ENCODE data around the gene TCP1. TPM values are rescaled to one million over a fixed set of nuclear protein-coding genes. Genes with fewer than 3 reads are reported as not detected.

TCP1 gene
- total and polyA plus RNA-seq, 2 of the 13 experiments (the other 11 are each of a cell fraction or from before 2014, with no cell fraction given): 116 to 553 TPM

DNA sequence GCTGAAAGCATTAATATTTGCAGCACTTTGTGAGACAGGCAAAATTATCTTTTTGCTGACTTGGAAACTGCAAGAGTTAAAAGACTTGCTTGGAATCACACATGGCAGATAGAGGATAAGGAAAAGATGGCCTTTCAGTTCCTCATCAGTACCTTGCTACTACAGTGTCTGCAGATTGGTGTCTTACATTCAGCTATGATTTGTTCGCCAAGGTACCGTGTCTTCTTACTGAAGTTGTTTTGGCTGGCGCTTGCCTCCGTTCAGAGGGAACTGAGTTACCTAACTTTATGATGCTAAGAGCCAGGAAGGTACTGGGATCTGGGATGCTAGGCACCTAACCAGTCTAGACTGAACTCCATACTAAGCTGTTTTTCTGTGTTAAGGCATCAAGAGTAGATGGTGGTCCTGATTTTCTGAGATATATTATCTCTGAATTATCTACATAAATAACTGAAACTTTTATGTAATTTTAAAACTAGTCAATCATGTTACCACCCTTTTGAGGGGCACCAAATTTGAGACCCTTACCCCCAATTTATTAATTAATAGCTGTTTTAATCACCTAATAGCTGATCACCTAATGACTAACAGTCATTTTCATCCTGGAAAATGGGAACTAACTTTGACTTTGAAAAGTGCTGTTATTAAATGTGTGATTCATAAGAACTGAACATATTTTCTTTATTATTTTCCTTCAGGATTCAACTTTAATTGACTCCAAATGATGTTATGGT is 59.6 kb downstream of the TCP1 start:
- Histone ChIP-seq H2AFZ (ENCODE audit: low read length) (no peak overlapping the region), H3K79me2 (ENCODE audit: insufficient read depth, low read length) (peaks cover 94% of the 10 kb centered on the region), H3K27ac (ENCODE audit: extremely low read length, insufficient read depth, low read length) (no peak overlapping the region), H4K20me1 (ENCODE audit: insufficient read depth, low read length) (peaks cover 69% of the 10 kb centered on the region), H3K4me2 (ENCODE audit: low read depth, low read length) (peak overlapping the region; percentile 96), H3K36me3 (replicated peaks in 1 of 2; ENCODE audit: control insufficient read depth in 1 of 2, insufficient read depth in 2 of 2, low read length in 2 of 2) (peaks cover 0 to 4% of the 10 kb centered on the region in 2 experiments; a peak in 3 of 5 replicates), H3K27me3 (ENCODE audit: control insufficient read depth in 1 of 2, insufficient read depth in 2 of 2, low read length in 2 of 2) (no peaks in the 10 kb centered on the region; a peak in 1 of 5 replicates), H3K4me1 (ENCODE audit: insufficient read depth, low read length) (peaks cover 63% of the 10 kb centered on the region), H3K4me3 (replicated peaks in 1 of 3; ENCODE audit: insufficient read depth in 1 of 3, low read depth in 2 of 3, low read length in 3 of 3) (peak overlapping the region; percentile 88 to 99 (median 97); a peak in 5 of 6 replicates), H3K9ac (ENCODE audit: insufficient read depth, low read depth, low read length) (peak overlapping the region; percentile 99), H3K9me3 (ENCODE audit: low read length) (no peaks in the 10 kb centered on the region)
- DNase-seq (ENCODE audit: low spot score): no peak
- CTCF ChIA-PET (ENCODE audit: low intra/inter-chr PET ratio, low total read pairs): no interaction called here
- intact Hi-C loops (cut with micrococcal nuclease; ENCODE audit: unreplicated experiment): no loop called here
- TF ChIP-seq ARID2 (CRISPR knock-in tag; IDR thresholded peaks at IDR 0.05; ENCODE audit: borderline replicate concordance) (0 out of 2 replicates have a peak, but pooled peaks have one; percentile 21), MAFK (conservative IDR thresholded peaks at IDR 0.05 in 1 of 2, IDR thresholded peaks at IDR 0.05 in 1 of 2; ENCODE audit: low read length in 2 of 2) (peak; percentile 25 to 26; a peak in 1 of 4 replicates), ZNF331 (CRISPR knock-in tag; IDR thresholded peaks at IDR 0.05) (0 out of 2 replicates have a peak, but pooled peaks have one; percentile 18), NCOA2 (CRISPR knock-in tag; IDR thresholded peaks at IDR 0.05) (0 out of 2 replicates have a peak, but pooled peaks have one; percentile 8), ZSCAN9 (CRISPR knock-in tag; IDR thresholded peaks at IDR 0.05; ENCODE audit: borderline replicate concordance) (0 out of 2 replicates have a peak, but pooled peaks have one; percentile 14), THAP11 (CRISPR knock-in tag; IDR thresholded peaks at IDR 0.05) (no peak), SAP130 (CRISPR knock-in tag; IDR thresholded peaks at IDR 0.05; ENCODE audit: low read depth) (peak; percentile 16; the same call in 1 of the 2 replicates), MAFF (IDR thresholded peaks at IDR 0.05; ENCODE audit: low read depth, low read length) (peak; percentile 25; the same call in 1 of the 2 replicates), REL (CRISPR knock-in tag; conservative IDR thresholded peaks at IDR 0.05) (no peak), ZNF652 (CRISPR knock-in tag; IDR thresholded peaks at IDR 0.05; ENCODE audit: borderline replicate concordance, low read depth) (peak; percentile 56; the same call in 1 of the 2 replicates), TARDBP (CRISPR knock-in tag; IDR thresholded peaks at IDR 0.05) (0 out of 2 replicates have a peak, but pooled peaks have one; percentile 9), RBM22 (optimal IDR thresholded peaks at IDR 0.05; ENCODE audit: low read length) (peak; percentile 23), ZNF543 (CRISPR knock-in tag; IDR thresholded peaks at IDR 0.05) (no peak), ZBTB7A (CRISPR knock-in tag; IDR thresholded peaks at IDR 0.05) (no peak), NPAS2 (CRISPR knock-in tag; IDR thresholded peaks at IDR 0.05; ENCODE audit: borderline replicate concordance) (no peak)
- BruUV-seq (replicated peaks): no TSS peak
- FAIRE-seq: no peak
- 46% methylated on average over 4 of the region's 4 CpGs for whole genome bisulfite sequencing (ENCODE audit: low lambda C conversion rate)
- in situ Hi-C loops (cut with HindIII; ENCODE audit: extremely low pct_ligation_motif_present, low pct_unique_long_range_greater_than_20kb): loop anchor here (5.0 kb wide), 3 partner anchors 33 to 58 kb away; partner anchors contain the start of genes ACAT2, SOD2 and TCP1
- POLR2A ChIA-PET: interaction anchor here (0.7 to 13.1 kb wide), 5 partner anchors 11 to 77 kb away, joined by 3 to 175 read pairs (median 6); partner anchors contain the start of genes ACAT2, MRPL18 and TCP1
- no peak for ATAC-seq

All from HepG2 (cell line).